ENCODE results near the gene OBSCN. TPM values are rescaled to one million over a fixed set of nuclear protein-coding genes. Genes with fewer than 3 reads are reported as not detected.

Gene OBSCN
- total and polyA plus RNA-seq, 2 of the 13 experiments (the other 11 are each of a cell fraction or from before 2014, with no cell fraction given), result 0.20 TPM

DNA sequence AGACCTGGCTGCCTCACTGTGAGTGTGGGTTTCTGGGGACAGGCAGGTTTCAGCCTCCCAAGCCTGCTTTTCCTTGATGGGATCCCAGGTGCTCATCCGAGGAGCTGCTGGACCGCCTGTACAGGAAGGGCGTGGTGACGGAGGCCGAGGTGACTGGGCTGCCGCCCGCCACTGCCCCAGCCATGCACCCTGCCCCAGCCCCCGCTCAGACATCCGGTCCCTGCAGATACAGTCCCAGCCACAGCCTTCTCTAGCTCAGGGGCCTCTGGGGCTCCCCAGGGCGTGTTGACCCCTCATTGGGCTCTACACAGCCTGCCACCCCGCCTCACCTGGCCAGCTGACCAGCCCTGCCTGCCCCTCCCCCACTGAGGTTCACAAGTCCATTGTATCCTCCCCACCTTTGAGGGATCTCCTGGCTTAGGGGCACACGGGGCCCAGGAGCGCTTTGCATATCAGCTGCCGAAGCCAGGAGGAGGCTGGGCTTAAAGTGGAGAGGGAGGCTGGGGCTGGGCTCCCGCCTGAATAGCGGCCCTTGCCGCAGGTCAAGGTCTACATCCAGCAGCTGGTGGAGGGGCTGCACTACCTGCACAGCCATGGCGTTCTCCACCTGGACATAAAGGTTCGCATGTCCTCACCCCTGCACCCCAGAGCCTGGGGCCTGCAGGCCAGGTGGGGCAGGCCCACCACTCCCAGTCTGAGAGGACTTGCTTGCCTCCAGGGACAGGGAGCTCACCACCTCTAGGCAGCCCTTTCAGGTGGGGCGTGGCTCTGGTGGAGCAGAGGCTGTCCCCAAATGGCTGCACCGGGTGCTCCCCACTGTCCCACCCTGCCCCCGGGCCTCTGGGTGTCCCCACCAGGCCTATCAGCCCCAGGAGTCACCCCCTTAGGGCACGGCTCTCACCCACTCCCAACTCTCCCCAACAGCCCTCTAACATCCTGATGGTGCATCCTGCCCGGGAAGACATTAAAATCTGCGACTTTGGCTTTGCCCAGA lies 160.3 kb downstream of the OBSCN start (continued):
- TF ChIP-seq, protein P1, sequence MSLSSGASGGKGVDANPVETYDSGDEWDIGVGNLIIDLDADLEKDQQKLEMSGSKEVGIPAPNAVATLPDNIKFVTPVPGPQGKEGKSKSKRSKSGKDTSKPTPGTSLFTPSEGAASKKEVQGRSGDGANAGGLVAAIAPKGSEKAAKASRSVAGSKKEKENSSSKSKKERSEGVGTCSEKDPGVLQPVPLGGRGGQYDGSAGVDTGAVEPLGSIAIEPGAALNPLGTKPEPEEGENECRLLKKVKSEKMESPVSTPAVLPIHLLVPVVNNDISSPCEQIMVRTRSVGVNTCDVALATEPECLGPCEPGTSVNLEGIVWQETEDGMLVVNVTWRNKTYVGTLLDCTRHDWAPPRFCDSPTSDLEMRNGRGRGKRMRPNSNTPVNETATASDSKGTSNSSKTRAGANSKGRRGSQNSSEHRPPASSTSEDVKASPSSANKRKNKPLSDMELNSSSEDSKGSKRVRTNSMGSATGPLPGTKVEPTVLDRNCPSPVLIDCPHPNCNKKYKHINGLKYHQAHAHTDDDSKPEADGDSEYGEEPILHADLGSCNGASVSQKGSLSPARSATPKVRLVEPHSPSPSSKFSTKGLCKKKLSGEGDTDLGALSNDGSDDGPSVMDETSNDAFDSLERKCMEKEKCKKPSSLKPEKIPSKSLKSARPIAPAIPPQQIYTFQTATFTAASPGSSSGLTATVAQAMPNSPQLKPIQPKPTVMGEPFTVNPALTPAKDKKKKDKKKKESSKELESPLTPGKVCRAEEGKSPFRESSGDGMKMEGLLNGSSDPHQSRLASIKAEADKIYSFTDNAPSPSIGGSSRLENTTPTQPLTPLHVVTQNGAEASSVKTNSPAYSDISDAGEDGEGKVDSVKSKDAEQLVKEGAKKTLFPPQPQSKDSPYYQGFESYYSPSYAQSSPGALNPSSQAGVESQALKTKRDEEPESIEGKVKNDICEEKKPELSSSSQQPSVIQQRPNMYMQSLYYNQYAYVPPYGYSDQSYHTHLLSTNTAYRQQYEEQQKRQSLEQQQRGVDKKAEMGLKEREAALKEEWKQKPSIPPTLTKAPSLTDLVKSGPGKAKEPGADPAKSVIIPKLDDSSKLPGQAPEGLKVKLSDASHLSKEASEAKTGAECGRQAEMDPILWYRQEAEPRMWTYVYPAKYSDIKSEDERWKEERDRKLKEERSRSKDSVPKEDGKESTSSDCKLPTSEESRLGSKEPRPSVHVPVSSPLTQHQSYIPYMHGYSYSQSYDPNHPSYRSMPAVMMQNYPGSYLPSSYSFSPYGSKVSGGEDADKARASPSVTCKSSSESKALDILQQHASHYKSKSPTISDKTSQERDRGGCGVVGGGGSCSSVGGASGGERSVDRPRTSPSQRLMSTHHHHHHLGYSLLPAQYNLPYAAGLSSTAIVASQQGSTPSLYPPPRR (CRISPR knock-in tag; IDR thresholded peaks at IDR 0.05; ENCODE audit: borderline replicate concordance), result 0 out of 2 replicates have a peak, but pooled peaks have one; percentile 26
- TF ChIP-seq PAWR (CRISPR knock-in tag; IDR thresholded peaks at IDR 0.05; ENCODE audit: borderline replicate concordance) (no peak), ZSCAN9 (CRISPR knock-in tag; IDR thresholded peaks at IDR 0.05; ENCODE audit: borderline replicate concordance) (no peak), ZNF143 (CRISPR knock-in tag; IDR thresholded peaks at IDR 0.05) (no peak), GABPA (IDR thresholded peaks at IDR 0.05; ENCODE audit: low read depth, low read length) (no peak), GABPA (CRISPR knock-in tag; IDR thresholded peaks at IDR 0.05; ENCODE audit: low read depth) (peak; percentile 56), ZNF563 (CRISPR knock-in tag; IDR thresholded peaks at IDR 0.05) (peak; percentile 20; the same call in 1 of the 2 replicates), ZBTB20 (CRISPR knock-in tag; IDR thresholded peaks at IDR 0.05; ENCODE audit: borderline replicate concordance, low read depth) (no peak), TFAP4 (IDR thresholded peaks at IDR 0.05; ENCODE audit: borderline replicate concordance, low read depth) (peak; percentile 87), TRIM22 (IDR thresholded peaks at IDR 0.05) (no peak), ZNF891 (CRISPR knock-in tag; IDR thresholded peaks at IDR 0.05) (no peak), PAX8 (CRISPR knock-in tag; IDR thresholded peaks at IDR 0.05; ENCODE audit: borderline replicate concordance) (no peak), KDM6A (CRISPR knock-in tag; IDR thresholded peaks at IDR 0.05; ENCODE audit: low read depth) (no peak), TEF (CRISPR knock-in tag; IDR thresholded peaks at IDR 0.05) (no peak), BRCA1 (CRISPR knock-in tag; IDR thresholded peaks at IDR 0.05) (no peak), TOE1 (CRISPR knock-in tag; IDR thresholded peaks at IDR 0.05) (no peak)
- TF ChIP-seq, protein P2, sequence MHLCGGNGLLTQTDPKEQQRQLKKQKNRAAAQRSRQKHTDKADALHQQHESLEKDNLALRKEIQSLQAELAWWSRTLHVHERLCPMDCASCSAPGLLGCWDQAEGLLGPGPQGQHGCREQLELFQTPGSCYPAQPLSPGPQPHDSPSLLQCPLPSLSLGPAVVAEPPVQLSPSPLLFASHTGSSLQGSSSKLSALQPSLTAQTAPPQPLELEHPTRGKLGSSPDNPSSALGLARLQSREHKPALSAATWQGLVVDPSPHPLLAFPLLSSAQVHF (CRISPR knock-in tag; IDR thresholded peaks at IDR 0.05), result no peak
- TF ChIP-seq, protein P3, sequence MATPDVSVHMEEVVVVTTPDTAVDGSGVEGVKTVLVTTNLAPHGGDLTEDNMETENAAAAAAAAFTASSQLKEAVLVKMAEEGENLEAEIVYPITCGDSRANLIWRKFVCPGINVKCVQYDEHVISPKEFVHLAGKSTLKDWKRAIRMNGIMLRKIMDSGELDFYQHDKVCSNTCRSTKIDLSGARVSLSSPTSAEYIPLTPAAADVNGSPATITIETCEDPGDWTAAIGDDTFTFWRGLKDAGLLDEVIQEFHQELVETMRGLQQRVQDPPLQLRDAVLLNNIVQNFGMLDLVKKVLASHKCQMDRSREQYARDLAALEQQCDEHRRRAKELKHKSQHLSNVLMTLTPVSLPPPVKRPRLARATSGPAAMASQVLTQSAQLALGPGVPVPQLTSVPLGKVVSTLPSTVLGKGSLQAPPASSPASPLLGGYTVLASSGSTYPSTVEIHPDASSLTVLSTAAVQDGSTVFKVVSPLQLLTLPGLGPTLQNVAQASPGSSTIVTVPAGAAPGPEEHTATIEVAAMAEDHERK (CRISPR knock-in tag; IDR thresholded peaks at IDR 0.05; ENCODE audit: low read depth), result no peak
